ENCODE results near the gene LIN7B.

- TF ChIP-seq CBX8 (IDR thresholded peaks at IDR 0.05; ENCODE audit: borderline replicate concordance, low read depth, low read length) (no peak), SUZ12 (IDR thresholded peaks at IDR 0.05; ENCODE audit: low read length) (no peak), ATF3 (IDR thresholded peaks at IDR 0.05; ENCODE audit: insufficient read depth, low read depth, low read length) (no peak), ZNF274 (IDR thresholded peaks at IDR 0.05; ENCODE audit: borderline replicate concordance, extremely low read depth, low read length) (no peak), POLR2AphosphoS5 (IDR thresholded peaks at IDR 0.05; ENCODE audit: low read depth, low read length) (no peak), SP1 (IDR thresholded peaks at IDR 0.05; ENCODE audit: low read depth, low read length) (no peak), POLR2A (IDR thresholded peaks at IDR 0.05; ENCODE audit: control extremely low read depth in 1 of 2, low read depth in 2 of 2, low read length in 2 of 2) (no peak), RAD21 (IDR thresholded peaks at IDR 0.05 in 1 of 2, conservative IDR thresholded peaks at IDR 0.05 in 1 of 2; ENCODE audit: low read depth in 2 of 2, low read length in 2 of 2) (no peak), EP300 (IDR thresholded peaks at IDR 0.05; ENCODE audit: borderline replicate concordance in 1 of 2, low read depth in 2 of 2, low read length in 2 of 2) (no peak), TAF1 (IDR thresholded peaks at IDR 0.05; ENCODE audit: low read depth, low read length) (no peak), CEBPB (IDR thresholded peaks at IDR 0.05; ENCODE audit: low read depth, low read length) (no peak)
Observed at GRCh38 chr19:49104229-49104864, 9.8 kb upstream of the LIN7B start.
